ENCODE results near the gene CD55. TPM values are rescaled to one million over a fixed set of nuclear protein-coding genes. Genes with fewer than 3 reads are reported as not detected.

The CD55 gene, protein sequence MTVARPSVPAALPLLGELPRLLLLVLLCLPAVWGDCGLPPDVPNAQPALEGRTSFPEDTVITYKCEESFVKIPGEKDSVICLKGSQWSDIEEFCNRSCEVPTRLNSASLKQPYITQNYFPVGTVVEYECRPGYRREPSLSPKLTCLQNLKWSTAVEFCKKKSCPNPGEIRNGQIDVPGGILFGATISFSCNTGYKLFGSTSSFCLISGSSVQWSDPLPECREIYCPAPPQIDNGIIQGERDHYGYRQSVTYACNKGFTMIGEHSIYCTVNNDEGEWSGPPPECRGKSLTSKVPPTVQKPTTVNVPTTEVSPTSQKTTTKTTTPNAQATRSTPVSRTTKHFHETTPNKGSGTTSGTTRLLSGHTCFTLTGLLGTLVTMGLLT
- total RNA-seq (2021) (17.2 to 18.8 TPM (median 18.1 TPM) in 3 replicates), Bru-seq, nascent RNA (percentile 78 among the genes with signal in this experiment)
- long read RNA-seq, experiment 1, transcript CD55-204 (10 exons, 2,892 nt) = major isoform, 26 of 39 reads
- long read RNA-seq, experiment 1, partial matches to known transcripts = 4 of 39 reads
- long read RNA-seq, experiment 1, other reads (novel, unspliced or antisense) = 7 of 39 reads
- long read RNA-seq, experiment 2, partial matches to known transcripts = 1 of 19 reads
- long read RNA-seq, experiment 2, other reads (novel, unspliced or antisense) = 18 of 19 reads
- long read RNA-seq, experiment 3, partial matches to known transcripts = 0 of 3 reads
- long read RNA-seq, experiment 3, other reads (novel, unspliced or antisense) = 1 of 3 reads

DNA sequence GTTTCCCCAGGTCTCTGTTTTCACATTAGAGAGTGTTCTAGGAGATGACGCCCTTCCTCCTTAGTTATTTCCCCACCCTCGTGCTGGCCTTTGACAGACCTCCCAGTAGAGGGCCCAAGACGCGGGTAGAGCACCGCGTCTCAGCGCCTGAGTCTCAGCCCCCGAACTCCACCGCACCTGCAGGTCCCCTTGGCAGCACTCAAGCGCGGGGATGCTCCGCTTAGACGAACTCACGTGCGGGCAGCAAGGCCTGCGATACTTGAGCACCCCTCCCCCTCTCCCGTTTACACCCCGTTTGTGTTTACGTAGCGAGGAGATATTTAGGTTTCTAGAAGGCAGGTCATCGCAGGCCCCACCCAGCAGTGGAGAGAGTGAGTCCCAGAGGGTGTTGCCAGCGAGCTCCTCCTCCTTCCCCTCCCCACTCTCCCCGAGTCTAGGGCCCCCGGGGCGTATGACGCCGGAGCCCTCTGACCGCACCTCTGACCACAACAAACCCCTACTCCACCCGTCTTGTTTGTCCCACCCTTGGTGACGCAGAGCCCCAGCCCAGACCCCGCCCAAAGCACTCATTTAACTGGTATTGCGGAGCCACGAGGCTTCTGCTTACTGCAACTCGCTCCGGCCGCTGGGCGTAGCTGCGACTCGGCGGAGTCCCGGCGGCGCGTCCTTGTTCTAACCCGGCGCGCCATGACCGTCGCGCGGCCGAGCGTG, at the start of gene CD55:
TSS of gene CD55 (plus strand) at position 600 of the 711 bp plus-strand sequence. CDS start at position 688, 88 bp downstream.
- Mint-ChIP-seq H3K27me3 (ENCODE audit: low read depth) (no peaks in the 10 kb centered on the region), H3K4me3 (peak within 1 kb of the TSS; percentile 89), H3K4me1 (peaks cover 23% of the 10 kb centered on the region), H3K27ac (peak within 1 kb of the TSS; percentile 97), H3K9me3 (no peaks in the 10 kb centered on the region), H3K36me3 (peaks cover 3% of the 10 kb centered on the region; the same call in 1 of the 2 replicates)
- POLR2A ChIA-PET = interaction anchor here (0.6 to 1.5 kb wide), 12 partner anchors 9 to 289 kb away, joined by 3 to 11 read pairs (median 3); partner anchors contain the start of genes C1orf116, CR2 and PFKFB2
- ATAC-seq (peak; percentile 87), DNase-seq (ENCODE audit: low spot score) (peak; percentile 93)
- CTCF ChIA-PET = interaction anchor here (0.7 to 2.4 kb wide), 9 partner anchors 9 to 289 kb away, joined by 3 to 11 read pairs (median 6); partner anchors contain the start of genes C1orf116 and CR2
- TF ChIP-seq ELF4 (CRISPR knock-in tag; IDR thresholded peaks at IDR 0.05; ENCODE audit: low read depth) (no peak), FOXP1 (CRISPR knock-in tag; IDR thresholded peaks at IDR 0.05; ENCODE audit: borderline replicate concordance) (no peak), FOXK1 (CRISPR knock-in tag; IDR thresholded peaks at IDR 0.05) (peak; percentile 72; the same call in 1 of the 2 replicates), TEAD4 (CRISPR knock-in tag; IDR thresholded peaks at IDR 0.05) (0 out of 2 replicates have a peak, but pooled peaks have one; percentile 28), OVOL2 (CRISPR knock-in tag; IDR thresholded peaks at IDR 0.05; ENCODE audit: borderline replicate concordance) (no peak), ATF1 (CRISPR knock-in tag; IDR thresholded peaks at IDR 0.05) (peak; percentile 14; the same call in 1 of the 2 replicates), SP1 (CRISPR knock-in tag; conservative IDR thresholded peaks at IDR 0.05) (peak; percentile 64), ZNF671 (CRISPR knock-in tag; IDR thresholded peaks at IDR 0.05) (no peak), TP53 (CRISPR knock-in tag; IDR thresholded peaks at IDR 0.05) (no peak), ETV6 (CRISPR knock-in tag; IDR thresholded peaks at IDR 0.05) (peak; percentile 42; the same call in 1 of the 2 replicates), CREM (CRISPR knock-in tag; IDR thresholded peaks at IDR 0.05) (peak; percentile 62; the same call in 1 of the 2 replicates), RELA (CRISPR knock-in tag; IDR thresholded peaks at IDR 0.05; ENCODE audit: borderline replicate concordance) (no peak), TEAD1 (CRISPR knock-in tag; IDR thresholded peaks at IDR 0.05) (no peak; the same call in 1 of the 2 replicates), ZNF232 (CRISPR knock-in tag; IDR thresholded peaks at IDR 0.05) (peak; percentile 42; the same call in 1 of the 2 replicates)
- TF ChIP-seq, protein P1, sequence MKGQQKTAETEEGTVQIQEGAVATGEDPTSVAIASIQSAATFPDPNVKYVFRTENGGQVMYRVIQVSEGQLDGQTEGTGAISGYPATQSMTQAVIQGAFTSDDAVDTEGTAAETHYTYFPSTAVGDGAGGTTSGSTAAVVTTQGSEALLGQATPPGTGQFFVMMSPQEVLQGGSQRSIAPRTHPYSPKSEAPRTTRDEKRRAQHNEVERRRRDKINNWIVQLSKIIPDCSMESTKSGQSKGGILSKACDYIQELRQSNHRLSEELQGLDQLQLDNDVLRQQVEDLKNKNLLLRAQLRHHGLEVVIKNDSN (CRISPR knock-in tag; IDR thresholded peaks at IDR 0.05) = no peak
- TF ChIP-seq, protein P2, sequence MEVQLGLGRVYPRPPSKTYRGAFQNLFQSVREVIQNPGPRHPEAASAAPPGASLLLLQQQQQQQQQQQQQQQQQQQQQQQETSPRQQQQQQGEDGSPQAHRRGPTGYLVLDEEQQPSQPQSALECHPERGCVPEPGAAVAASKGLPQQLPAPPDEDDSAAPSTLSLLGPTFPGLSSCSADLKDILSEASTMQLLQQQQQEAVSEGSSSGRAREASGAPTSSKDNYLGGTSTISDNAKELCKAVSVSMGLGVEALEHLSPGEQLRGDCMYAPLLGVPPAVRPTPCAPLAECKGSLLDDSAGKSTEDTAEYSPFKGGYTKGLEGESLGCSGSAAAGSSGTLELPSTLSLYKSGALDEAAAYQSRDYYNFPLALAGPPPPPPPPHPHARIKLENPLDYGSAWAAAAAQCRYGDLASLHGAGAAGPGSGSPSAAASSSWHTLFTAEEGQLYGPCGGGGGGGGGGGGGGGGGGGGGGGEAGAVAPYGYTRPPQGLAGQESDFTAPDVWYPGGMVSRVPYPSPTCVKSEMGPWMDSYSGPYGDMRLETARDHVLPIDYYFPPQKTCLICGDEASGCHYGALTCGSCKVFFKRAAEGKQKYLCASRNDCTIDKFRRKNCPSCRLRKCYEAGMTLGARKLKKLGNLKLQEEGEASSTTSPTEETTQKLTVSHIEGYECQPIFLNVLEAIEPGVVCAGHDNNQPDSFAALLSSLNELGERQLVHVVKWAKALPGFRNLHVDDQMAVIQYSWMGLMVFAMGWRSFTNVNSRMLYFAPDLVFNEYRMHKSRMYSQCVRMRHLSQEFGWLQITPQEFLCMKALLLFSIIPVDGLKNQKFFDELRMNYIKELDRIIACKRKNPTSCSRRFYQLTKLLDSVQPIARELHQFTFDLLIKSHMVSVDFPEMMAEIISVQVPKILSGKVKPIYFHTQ (CRISPR knock-in tag; IDR thresholded peaks at IDR 0.05) = no peak
- TF ChIP-seq, protein P3, sequence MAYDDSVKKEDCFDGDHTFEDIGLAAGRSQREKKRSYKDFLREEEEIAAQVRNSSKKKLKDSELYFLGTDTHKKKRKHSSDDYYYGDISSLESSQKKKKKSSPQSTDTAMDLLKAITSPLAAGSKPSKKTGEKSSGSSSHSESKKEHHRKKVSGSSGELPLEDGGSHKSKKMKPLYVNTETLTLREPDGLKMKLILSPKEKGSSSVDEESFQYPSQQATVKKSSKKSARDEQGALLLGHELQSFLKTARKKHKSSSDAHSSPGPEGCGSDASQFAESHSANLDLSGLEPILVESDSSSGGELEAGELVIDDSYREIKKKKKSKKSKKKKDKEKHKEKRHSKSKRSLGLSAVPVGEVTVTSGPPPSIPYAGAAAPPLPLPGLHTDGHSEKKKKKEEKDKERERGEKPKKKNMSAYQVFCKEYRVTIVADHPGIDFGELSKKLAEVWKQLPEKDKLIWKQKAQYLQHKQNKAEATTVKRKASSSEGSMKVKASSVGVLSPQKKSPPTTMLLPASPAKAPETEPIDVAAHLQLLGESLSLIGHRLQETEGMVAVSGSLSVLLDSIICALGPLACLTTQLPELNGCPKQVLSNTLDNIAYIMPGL (CRISPR knock-in tag; IDR thresholded peaks at IDR 0.05) = no peak; the same call in none of the 2 replicates
- TF ChIP-seq, protein P4, sequence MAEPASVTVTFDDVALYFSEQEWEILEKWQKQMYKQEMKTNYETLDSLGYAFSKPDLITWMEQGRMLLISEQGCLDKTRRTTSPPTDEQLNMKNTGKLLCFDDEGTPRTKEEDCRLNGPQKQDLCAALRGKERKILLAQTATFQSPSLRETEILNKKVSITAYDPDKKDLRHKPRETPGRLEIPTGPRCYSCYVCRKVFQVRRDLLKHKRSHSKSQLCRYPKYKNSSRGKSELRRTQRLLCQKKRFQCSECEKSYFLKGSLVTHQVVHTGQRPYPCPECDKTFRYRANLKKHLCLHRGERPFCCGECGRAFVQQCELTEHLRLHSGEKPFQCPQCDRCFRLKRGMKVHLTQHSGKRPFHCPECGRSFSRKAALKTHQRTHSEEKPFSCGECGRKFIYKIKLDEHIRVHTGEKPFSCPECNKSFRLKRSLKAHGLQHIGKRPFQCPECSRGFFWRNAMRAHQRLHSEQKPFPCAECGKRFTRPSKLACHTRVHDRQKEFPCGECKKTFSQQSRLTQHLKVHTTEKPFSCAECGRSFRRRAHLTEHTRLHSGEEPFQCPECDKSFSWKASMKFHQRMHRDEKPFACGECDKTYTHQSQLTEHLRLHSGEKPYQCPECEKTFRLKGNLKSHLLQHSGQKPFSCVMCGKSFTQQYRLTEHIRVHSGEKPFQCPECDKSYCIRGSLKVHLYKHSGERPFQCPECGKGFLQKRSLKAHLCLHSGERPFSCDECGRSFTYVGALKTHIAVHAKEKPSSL (CRISPR knock-in tag; conservative IDR thresholded peaks at IDR 0.05) = no peak
- TF ChIP-seq, protein P5, sequence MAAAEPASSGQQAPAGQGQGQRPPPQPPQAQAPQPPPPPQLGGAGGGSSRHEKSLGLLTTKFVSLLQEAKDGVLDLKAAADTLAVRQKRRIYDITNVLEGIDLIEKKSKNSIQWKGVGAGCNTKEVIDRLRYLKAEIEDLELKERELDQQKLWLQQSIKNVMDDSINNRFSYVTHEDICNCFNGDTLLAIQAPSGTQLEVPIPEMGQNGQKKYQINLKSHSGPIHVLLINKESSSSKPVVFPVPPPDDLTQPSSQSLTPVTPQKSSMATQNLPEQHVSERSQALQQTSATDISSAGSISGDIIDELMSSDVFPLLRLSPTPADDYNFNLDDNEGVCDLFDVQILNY (CRISPR knock-in tag; IDR thresholded peaks at IDR 0.05) = no peak
- TF ChIP-seq, protein P6, sequence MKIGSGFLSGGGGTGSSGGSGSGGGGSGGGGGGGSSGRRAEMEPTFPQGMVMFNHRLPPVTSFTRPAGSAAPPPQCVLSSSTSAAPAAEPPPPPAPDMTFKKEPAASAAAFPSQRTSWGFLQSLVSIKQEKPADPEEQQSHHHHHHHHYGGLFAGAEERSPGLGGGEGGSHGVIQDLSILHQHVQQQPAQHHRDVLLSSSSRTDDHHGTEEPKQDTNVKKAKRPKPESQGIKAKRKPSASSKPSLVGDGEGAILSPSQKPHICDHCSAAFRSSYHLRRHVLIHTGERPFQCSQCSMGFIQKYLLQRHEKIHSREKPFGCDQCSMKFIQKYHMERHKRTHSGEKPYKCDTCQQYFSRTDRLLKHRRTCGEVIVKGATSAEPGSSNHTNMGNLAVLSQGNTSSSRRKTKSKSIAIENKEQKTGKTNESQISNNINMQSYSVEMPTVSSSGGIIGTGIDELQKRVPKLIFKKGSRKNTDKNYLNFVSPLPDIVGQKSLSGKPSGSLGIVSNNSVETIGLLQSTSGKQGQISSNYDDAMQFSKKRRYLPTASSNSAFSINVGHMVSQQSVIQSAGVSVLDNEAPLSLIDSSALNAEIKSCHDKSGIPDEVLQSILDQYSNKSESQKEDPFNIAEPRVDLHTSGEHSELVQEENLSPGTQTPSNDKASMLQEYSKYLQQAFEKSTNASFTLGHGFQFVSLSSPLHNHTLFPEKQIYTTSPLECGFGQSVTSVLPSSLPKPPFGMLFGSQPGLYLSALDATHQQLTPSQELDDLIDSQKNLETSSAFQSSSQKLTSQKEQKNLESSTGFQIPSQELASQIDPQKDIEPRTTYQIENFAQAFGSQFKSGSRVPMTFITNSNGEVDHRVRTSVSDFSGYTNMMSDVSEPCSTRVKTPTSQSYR (CRISPR knock-in tag; IDR thresholded peaks at IDR 0.05) = peak; percentile 89; the same call in 1 of the 2 replicates
- TF ChIP-seq, protein P7, sequence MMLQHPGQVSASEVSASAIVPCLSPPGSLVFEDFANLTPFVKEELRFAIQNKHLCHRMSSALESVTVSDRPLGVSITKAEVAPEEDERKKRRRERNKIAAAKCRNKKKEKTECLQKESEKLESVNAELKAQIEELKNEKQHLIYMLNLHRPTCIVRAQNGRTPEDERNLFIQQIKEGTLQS (CRISPR knock-in tag; conservative IDR thresholded peaks at IDR 0.05) = no peak

Measured in WTC11 (cell line).